NCI-H510A (cell line): ENCODE results near the gene RPGRIP1L.

Experiments used
- DNase-seq: peaks from one replicate; lab custom pipeline; 2025; lab: John Stamatoyannopoulos, UW

The RPGRIP1L gene

GRCh38 chr16:53600616-53601015 lies 103.0 kb downstream of the RPGRIP1L start:
- no peak for DNase-seq

- DNase-seq: no peak
Observed at GRCh38 chr16:53600126-53600525, 103.5 kb downstream of the RPGRIP1L start.

DNA sequence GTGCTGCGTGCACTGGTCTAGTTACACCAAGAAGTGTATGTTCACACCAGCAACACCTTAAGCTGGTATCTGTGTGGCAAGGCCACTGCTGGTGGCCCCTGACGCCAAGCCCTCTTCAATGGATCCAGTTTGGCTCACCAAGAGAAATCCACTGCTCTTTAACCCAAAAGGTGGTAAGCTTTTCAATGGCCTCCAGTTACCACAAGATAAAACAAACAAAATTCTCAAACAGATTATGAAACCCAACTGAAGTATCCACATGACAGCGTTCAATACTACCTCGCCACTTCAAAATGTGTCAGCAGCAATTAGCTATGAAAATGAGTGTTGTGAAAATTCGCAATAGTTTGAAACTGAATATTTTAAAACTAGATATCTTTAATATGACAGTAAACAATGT lies 104.1 kb downstream of the RPGRIP1L start:
- DNase-seq: no peak

DNA sequence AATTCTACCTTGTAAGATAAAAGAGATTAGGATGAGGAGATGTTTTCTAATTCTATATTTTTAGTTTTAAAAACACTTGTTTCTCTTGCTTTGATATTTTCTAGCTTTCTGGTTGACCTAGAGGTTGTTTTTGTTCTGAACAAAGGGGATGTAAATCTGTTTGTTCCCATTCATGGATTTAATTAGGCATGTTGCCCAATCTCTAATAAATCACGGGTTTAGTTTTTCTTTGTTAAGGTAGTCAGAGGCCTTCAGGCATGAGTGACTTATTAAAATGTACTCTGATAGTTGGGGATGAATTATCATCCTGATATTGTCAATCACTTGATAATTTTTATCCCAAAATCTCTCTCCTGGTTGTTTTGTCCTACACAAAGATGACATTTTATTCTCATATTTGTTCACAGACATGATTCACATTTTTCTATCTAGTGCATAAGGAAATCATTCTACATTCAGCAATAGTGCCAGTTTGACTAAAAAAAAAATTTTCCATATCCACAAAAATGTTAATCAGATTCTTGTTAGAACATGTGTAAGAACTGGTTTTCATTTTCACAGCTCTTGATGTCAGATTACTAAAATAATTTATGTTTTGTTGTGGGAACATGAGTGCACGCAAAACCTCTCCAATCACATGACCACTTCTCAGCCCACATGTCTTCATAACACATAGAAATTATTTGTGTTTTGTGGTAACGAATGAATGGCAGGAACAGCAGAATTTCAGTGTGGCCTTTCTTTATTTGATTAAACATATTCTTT lies 105.0 kb downstream of the RPGRIP1L start:
- DNase-seq: no peak

- no peak for DNase-seq
Observed at GRCh38 chr16:53597776-53598175, 105.9 kb downstream of the RPGRIP1L start.

DNA sequence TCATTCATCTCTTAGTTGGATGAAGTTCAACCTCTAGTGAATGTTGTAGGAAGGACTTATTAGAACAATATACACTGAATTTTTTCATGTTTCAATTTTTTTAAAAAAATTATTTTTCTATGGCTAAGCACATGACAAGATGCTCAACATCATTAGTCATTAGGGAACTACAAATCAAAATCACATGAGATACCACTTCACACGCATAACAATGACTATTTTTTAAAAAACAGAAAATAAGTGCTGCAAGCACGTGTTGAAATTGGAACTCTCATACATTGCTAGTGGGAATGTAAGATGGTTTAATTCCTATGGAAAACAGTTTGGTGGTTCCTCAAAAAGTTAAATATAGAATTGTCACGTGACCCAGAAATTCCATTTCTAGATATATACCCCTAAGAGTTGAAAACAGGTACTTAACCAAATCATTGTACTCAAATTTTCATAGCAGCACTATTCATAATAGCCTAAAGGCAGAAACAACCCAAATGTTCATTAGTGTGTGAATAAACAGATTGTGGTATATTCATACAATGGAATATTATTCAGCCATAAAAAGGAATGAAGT lies 115.5 kb downstream of the RPGRIP1L start:
- no peak for DNase-seq

DNA sequence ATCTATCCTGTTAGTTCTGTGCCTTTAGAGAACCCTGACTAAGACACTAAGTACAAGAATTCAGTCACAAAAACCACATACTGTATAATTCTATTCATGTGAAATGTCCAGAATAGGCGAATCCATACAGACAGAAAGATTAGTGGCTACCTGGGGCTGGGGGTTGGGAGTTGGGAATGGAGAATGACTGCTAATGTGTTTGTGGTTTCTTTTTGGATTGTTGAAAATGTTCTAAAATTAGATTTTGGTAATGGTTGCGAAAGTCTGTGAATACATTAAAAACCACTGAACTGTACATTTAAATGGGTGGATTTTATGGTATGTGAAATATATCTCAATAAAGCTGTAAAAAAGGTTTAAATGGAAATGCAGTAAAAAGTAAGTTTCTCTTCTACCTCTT lies 120.3 kb downstream of the RPGRIP1L start:
- no peak for DNase-seq

DNA sequence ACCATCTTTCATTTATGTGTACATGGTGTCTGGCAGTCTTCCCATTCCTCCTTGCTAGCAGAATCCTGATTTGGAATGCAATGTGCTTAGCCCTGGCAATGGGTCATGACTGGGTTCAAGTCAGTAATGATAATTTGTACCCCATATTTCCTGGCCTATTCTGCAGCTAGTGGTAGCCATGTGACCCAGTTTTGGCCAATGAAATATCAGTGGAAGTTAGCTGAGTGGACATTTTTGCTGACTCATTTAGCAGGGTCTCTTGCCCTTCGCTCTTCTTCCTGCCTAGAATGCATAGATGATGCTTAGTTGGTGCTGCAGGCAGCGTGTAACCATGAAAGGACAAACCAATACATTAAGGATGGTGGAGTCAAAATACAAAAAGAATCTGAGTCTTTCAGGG lies 121.9 kb downstream of the RPGRIP1L start:
- DNase-seq: no peak

DNA sequence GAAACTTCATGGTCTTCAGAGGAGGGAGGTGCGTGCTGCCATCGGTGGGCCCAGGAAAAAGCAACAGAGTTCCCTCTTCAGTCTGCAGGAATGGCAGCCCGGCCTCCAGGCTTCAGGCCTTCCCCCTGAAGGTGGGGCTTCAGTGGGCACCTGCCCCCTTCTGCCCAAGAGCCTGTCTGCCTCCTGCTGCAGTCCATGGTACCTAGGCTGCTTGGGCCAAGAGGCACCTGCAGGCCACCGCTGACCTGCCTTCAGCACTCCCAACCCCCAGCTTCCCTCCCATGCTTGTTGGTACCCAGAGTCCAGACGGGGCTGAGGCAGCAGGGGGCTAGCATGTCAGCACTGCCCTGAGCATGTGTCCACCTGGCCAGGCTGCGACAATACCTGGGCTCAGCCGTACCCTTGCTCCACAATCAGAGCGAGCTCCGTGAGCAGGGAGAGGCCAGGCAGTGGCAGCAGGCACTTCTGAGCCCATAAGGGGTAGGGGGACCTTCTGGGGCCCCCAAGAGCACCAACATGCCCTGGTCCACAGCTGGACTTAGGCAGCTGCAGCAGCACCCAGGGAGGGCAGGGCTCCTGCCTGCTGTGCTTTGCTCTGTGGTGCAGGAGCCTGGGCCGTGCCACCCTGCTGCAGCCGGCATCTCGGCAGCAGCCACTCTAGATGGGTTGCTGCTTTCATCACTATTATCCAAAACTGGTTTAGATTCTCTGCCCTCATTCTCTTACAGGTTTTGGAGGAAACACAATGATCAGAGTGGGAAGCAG lies 123.4 kb downstream of the RPGRIP1L start:
- DNase-seq: no peak

- DNase-seq: no peak
Observed at GRCh38 chr16:53576904-53577303, 126.8 kb downstream of the RPGRIP1L start.

DNA sequence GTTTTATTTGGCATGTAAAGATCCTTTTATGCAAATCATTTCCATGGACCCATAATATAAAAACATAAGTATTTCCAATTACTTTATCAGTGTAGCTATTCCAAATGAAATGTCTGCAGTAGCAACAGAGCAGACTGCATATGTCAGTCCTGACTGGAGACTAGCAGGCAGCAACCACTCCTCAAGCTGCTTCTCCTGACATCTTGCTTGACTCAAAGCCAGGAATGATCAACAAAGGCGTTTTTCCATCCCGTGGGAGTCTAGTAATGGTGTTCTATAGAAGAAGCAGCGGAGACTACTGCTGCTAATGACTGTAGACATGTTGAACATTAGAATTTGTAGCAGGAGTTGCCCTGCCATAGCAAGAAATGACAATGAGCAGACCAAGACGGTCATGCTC lies 127.4 kb downstream of the RPGRIP1L start:
- DNase-seq: no peak

DNA sequence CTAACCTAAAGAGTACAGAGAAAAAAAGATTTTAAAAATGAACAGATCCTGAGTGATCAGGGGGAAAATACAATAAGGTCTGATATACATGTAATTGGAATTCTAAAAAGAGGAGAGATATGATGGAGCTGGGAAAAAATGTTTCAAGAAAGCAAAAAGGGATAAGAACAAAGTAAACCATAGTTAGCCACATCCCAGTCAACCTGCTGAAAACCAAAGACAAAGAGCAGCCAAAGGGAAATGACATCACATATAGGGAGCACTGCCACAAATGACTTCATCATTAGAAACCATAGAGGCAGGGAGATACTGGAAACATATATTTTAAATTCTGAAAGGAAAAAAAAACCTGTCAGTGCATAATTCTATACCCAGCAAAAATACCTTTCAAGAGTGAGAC lies 131.9 kb downstream of the RPGRIP1L start:
- DNase-seq: no peak

DNA sequence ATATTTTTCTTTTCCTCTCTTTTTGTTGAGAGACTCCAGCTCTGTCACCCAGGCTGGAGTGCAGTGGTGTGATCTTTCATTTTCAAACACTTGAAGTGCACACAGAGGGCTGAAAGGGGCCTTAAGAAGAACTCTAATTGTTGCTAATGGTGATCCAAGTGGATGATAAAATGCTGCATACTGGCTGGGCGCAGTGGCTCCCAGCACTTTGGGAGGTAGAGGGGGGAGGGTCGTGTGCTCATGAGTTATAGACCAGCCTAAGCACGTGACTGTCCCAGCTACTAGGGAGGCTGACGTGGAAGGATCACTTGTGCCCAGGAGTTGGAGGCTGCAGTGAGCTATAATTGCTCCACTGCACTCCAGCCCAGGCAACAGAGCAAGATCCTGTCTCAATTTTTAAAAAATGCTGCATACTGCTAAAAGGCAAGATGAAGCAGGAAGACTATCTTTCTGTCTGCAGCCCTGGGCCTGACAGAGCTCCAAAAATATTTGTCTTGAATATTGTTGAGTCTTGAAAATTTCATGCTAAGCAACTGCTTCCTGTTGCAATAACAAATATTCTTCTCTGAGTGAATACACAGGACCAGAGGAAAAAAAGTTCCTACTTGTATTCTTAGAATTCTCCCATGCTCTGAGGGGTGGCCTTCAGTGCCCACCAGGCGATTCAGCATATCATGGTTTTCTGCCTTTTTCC lies 137.0 kb downstream of the RPGRIP1L start:
- no peak for DNase-seq

DNA sequence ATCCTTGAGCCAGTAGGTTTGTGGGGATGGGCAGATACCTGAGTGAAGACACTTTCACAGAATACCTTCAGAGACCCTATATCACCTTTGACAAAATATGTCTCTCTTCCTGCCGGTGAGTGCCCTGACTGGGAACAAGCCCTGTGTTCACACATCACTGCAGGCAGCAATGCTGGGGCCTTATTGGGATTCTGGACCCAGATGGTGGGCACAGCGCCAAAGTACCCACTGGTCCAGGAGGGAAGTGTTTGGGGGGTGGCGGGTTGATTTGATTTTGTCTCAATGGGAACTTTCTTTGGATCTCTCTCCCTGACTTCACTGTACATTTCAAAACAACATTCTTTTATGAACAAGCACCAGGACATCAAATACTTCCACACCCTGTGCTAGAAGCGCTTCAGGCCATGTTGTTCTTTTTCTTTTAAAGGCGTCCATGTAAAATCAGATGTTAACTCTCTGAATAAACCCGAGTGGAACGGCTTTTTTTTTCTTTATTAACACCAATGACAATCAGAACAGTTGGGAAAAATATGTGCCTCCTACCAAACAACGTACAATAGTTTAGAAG lies 138.3 kb downstream of the RPGRIP1L start:
- no peak for DNase-seq

GRCh38 chr16:53563426-53563825 lies 140.2 kb downstream of the RPGRIP1L start:
- DNase-seq: no peak

DNA sequence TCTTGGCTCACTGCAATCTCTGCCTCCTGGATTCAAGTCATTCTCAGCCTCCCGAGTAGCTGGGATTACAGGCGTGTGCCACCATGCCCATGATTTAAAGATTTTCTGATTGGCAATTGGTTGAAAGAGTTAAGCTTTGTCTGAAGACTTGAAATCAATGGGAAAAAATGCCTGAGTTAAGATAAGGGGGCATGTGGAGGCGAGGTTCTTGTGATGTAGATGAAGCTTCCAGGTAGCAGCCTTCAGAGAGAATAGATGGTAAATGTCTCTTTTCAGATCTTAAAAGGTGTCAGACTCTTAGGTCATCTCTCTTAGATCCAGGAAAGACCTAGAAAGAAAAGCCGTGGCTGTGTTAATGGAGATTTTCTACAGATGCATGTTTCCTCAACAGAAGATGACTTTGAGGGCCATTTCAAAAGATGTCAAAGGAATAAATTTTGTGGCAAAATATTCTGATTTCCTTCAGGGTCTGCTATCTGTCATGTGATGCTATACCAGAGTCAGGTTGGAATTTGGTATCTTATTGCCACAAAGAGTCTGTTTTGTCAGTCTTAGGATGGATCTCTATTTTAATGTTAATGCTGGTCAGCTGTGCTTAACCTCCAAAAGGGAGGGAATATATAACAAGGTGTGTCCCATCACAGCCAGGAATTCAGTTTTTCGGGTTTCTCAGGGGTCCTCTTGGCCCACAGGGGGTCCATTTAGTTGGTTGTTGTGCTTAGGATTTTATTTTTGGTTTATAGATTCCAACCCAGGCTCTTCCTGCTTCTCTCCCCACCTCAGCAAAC lies 142.4 kb downstream of the RPGRIP1L start:
- DNase-seq: no peak

DNA sequence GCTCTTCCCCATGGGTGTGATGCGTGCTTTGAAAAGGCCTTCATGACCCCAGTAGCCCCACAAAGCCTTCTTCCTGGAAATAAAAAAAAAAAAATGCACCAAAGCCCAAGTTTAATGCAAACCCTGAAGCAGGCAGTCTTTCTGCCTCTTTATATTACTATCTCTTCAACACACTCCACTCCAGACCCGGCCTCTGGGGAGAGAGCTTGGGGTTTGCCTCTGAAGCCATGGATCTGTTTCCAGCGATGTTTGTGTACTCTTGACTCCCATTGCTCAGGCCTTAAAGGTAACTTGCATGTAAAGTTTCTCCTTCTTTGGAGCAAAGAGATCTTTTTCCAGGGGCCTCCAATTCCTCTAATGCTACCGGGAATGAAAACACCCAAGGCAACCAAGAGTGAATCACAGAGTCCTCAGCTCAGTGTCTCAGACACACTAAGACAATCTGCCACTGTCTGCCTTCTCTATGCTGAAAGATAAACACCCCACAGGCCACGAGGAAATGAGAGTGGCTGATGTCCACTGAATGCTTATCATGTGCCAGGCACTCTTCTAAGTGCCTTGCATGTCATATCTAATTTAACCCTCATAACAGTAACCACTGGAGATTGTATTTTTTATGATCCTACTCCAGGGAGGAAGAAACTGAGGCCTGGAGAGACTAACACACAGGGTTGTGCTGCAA lies 144.2 kb downstream of the RPGRIP1L start:
- DNase-seq: no peak

GRCh38 chr16:53558710-53559109 lies 144.9 kb downstream of the RPGRIP1L start:
- no peak for DNase-seq

DNA sequence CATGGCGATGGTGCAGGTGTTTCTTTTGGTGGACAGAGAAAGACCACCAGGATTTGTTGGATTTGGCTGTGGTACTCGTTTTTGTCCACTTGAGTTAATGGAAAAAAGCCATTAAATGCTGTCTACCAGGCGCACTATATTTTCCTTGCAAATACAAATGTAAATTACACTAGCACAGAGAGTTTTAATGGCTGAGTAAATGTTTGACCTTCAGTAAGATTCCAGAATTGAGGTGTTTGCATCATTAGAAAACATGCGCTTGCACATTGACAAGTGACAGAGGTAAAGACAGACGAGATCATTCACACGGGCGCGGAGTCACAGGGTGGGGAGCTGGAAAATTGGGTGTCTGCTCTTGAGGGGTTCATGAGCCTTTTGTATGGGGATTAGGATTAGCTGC lies 147.1 kb downstream of the RPGRIP1L start:
- no peak for DNase-seq

GRCh38 chr16:53549970-53550690 lies 153.5 kb downstream of the RPGRIP1L start:
- DNase-seq: peak; percentile 43
